GM18873 (cell line): ENCODE data around the gene PLXNA3.

ENCODE experiments used
- ATAC-seq: cut with Tn5 transposase; IDR thresholded peaks from one replicate; pipeline ENCODE4 v1.9.1; 2021; ENCODE audit warnings: mild to moderate bottlenecking, moderate library complexity, moderate number of reproducible peaks; ENCODE audit not compliant: unreplicated experiment, low FRiP score

The PLXNA3 gene

GRCh38 chrX:154434394-154435168 is 23.5 kb upstream of the PLXNA3 start:
- no peak for ATAC-seq

- no peak for ATAC-seq
Observed at GRCh38 chrX:154435171-154435733, 22.8 kb upstream of the PLXNA3 start.

GRCh38 chrX:154436374-154436982 is 21.6 kb upstream of the PLXNA3 start:
- ATAC-seq = no peak

GRCh38 chrX:154436983-154437752 is 20.9 kb upstream of the PLXNA3 start, which contains the start of gene GDI1:
Gene GDI1, plus strand, starts transcription at chrX:154437154. Its CDS starts 101 bp downstream, at chrX:154437255.
- no peak for ATAC-seq

- no peak for ATAC-seq
Observed at GRCh38 chrX:154437971-154438893, 19.8 kb upstream of the PLXNA3 start.

- no peak for ATAC-seq
Observed at GRCh38 chrX:154439841-154440240, 18.2 kb upstream of the PLXNA3 start.

- ATAC-seq = no peak
Observed at GRCh38 chrX:154440623-154441357, 17.3 kb upstream of the PLXNA3 start.

- no peak for ATAC-seq
Observed at GRCh38 chrX:154441564-154441963, 16.5 kb upstream of the PLXNA3 start.

GRCh38 chrX:154441984-154442707 is 15.9 kb upstream of the PLXNA3 start:
- ATAC-seq = no peak

- no peak for ATAC-seq
Observed at GRCh38 chrX:154443479-154443910, 14.6 kb upstream of the PLXNA3 start.

- no peak for ATAC-seq
Observed at GRCh38 chrX:154443992-154444754, 13.9 kb upstream of the PLXNA3 start, which contains the start of gene FAM50A. Gene FAM50A, plus strand, starts transcription at chrX:154444141. Its CDS starts 95 bp downstream, at chrX:154444236.

- no peak for ATAC-seq
Observed at GRCh38 chrX:154444755-154445246, 13.3 kb upstream of the PLXNA3 start.

- no peak for ATAC-seq
Observed at GRCh38 chrX:154445776-154446175, 12.3 kb upstream of the PLXNA3 start.

- ATAC-seq = no peak
Observed at GRCh38 chrX:154446430-154446829, 11.7 kb upstream of the PLXNA3 start.

- ATAC-seq = no peak
Observed at GRCh38 chrX:154448484-154448883, 9.6 kb upstream of the PLXNA3 start.

GRCh38 chrX:154449618-154450017 is 8.5 kb upstream of the PLXNA3 start:
- no peak for ATAC-seq

GRCh38 chrX:154450312-154450711 is 7.8 kb upstream of the PLXNA3 start:
- no peak for ATAC-seq
